ENCODE data around the gene ABAT. TPM values are rescaled to one million over a fixed set of nuclear protein-coding genes. Genes with fewer than 3 reads are reported as not detected.
"Not testable (repeated sequence)": the region's sequence is repeated elsewhere in the genome, so short reads cannot be mapped to it uniquely, and the experiment has no call there.

Gene ABAT
- total RNA-seq, 8 experiments from 2014 or later: 21.2 to 125 (median 84.4) TPM

DNA sequence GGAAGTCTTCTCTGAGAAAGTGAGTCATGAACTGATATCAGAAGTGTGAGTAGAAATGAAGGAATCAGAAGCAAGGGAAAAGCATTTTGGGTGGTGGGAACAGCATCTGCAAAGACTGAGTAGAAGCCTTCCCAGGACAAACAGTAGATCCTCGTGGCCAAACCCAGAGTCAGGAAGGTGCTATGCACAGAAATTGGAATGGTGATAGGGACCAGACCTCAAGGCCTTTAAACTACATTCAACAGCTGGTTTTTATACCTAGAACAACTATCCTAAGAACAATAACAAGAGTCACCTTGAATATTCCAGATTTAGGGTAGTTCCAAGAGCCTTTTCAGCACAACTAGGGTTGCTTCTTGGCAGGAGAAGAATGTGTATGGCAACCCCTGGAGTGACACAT is 15.3 kb downstream of the ABAT start:
- Histone ChIP-seq H3K27ac (no peak overlapping the region), H3K4me3 (no peak overlapping the region), H3K4me1 (replicated peaks in 1 of 2) (peaks cover 12 to 14% of the 10 kb centered on the region in 2 donors)
- in situ Hi-C loops (cut with MboI; ENCODE audit: low pct_unique_long_range_greater_than_20kb in 2 of 9, low sequenced_read_pairs in 9 of 9, unreplicated experiment in 9 of 9): no loop called here
- WGBS, 10 experiments: 0 to 67% (median 44%) methylated on average over 1 of the region's 1 CpG; no CpG with 5 or more reads in 5 of the 10 experiments
- ATAC-seq (replicated peaks in 6 of 8): no peak

DNA sequence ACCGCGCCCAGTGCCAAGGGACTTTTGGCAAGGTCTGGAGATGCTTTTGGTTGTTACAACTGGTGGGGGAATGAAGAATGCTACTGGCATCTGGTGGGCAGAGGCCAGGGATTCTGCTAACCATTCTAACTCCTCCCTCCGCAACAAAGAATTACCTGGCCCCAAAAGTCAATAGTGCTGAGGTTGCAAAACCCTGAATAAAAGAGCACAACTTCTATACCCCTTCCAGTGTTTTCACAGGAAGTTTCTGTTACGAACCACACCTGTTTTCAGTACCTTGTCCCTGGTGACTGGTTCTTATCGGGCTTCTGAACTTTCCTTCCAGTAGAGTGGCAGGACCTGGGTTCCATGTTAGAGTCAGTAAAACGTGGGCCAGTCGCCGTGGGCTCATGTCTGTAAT is 17.3 kb downstream of the ABAT start:
- no peak overlapping the region for H3K4me3 ChIP-seq
- in situ Hi-C loops (cut with MboI; ENCODE audit: low pct_unique_long_range_greater_than_20kb in 2 of 9, low sequenced_read_pairs in 9 of 9, unreplicated experiment in 9 of 9): no loop called here
- H3K4me1 ChIP-seq (replicated peaks in 1 of 2): peaks cover 2 to 3% of the 10 kb centered on the region in 2 donors
- WGBS, 10 experiments: 71 to 100% (median 93%) methylated on average over 1 to 4 of the region's 8 CpGs; no CpG with 5 or more reads in 3 of the 10 experiments
- no peak overlapping the region for H3K27ac ChIP-seq
- no peak for ATAC-seq (replicated peaks in 6 of 8)

DNA sequence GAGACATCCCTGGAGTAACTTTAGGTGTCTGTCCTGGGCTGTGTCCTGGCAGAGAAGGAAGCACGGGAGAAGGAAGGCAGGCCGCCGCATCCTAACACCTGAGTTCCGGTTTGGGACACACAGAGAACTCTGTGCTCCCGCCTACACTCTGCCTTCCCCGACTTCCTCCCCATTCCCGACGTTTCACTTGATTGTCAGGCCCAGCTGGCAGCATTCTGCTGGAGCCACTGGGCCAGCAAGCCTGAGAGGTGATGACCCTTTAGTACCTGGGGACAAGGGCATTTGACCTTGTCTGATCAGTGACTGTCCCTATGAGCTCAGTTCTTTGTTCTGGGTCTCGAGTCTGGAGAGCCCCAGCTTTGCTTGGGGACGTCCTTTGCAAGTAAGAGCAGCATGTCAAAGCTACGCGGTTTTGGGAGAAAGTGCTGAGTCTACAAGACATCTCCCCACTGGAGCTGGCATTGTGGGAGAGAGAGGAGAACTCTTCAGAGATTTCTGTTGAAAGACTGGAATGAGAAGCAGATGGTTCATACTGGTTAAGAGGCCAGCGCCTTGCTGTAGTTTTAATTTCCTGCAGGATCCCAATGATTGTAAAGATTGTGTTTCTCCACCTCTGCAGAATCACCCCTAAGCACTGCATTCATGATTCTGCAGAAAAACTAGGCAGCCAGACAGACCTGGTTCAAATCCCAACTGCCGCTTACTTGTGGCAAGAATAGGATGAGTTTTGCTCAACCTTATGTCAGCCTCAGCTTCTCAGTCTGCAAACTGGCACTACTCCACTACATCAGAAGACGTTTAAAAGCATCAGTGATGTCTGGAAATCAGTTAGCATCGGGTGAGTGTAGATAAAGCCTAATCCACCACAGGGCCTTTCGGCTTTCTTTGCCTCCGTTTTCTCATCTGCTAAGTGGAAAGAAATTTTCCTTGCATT is 20.6 kb downstream of the ABAT start:
- Histone ChIP-seq H3K4me1 (replicated peaks in 1 of 2) (peaks cover 3 to 7% of the 10 kb centered on the region in 2 donors), H3K4me3 (no peak overlapping the region), H3K27ac (no peak overlapping the region)
- 0 to 100% (median 63%) methylated on average over 1 to 10 of the region's 18 CpGs for WGBS, 10 experiments
- in situ Hi-C loops (cut with MboI; ENCODE audit: low pct_unique_long_range_greater_than_20kb in 2 of 9, low sequenced_read_pairs in 9 of 9, unreplicated experiment in 9 of 9): no loop called here
- no peak for ATAC-seq (replicated peaks in 6 of 8)

DNA sequence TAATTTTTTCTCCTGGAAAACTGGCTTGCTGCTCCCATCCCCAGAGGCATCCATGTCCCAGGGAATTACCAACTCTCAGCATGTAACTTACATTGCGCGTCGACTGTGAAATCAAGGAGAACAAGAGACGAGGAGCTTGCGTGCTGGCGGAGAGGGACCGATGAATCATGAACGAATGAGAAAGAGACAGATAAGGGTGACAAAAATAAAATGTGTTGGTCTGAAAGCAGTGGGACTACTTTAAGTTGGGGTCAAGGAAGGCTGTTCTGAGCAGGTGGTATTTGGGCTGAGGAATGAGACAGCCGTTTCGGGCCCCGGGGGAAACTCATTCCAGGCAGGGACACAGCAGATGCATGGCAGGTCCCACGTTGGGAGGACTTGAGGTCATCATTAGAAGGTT is 22.5 kb downstream of the ABAT start:
- in situ Hi-C loops (cut with MboI; ENCODE audit: low pct_unique_long_range_greater_than_20kb in 2 of 9, low sequenced_read_pairs in 9 of 9, unreplicated experiment in 9 of 9): no loop called here
- H3K27ac ChIP-seq: no peak overlapping the region
- H3K4me1 ChIP-seq (replicated peaks in 1 of 2): peaks cover 3 to 7% of the 10 kb centered on the region in 2 donors
- WGBS, 10 experiments: 72 to 100% (median 90%) methylated on average over 3 to 11 of the region's 12 CpGs; no CpG with 5 or more reads in 4 of the 10 experiments
- no peak overlapping the region for H3K4me3 ChIP-seq
- no peak for ATAC-seq (replicated peaks in 6 of 8)

DNA sequence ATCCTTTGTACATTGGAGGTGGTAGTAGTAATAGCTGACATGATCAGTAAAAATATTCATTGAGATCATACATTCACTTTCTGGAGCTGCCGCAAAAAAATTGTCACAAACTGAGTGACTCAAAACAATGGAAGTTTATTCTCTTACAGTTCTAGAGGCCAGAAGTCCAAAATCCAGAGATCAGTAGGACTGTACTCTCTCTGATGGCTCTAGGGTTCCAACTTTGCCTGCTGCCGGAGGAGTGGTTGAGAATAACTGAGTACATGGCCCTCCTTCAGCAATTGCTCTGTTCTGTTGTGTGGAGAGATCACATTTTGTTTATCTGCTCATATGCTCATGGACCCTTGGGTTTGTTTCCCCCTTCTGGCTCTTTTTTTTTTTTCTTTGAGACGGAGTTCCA is 23.5 kb downstream of the ABAT start:
- WGBS, 10 experiments: 0 to 90% (median 42%) methylated on average over 1 to 3 of the region's 3 CpGs; no CpG with 5 or more reads in 1 of the 10 experiments

DNA sequence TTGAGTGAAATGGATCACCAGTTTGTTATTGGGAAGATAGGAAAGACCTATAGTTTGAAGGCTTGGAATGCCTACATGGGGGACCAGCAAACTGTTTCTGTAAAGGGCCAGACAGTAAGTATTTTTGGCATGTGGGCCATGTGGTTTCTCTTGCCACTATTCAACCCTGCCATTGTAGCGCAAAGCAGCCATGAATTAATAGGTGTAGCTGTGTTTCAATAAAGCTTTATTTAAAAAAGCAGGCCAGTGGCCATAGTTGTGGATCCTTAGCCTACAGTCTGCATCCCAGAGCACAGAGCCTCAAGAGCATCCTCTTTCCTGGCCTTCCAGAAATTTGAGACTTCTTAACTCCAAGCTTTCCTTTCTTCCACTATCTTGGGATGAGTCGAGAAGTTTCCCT is 29.3 kb downstream of the ABAT start:
- 43 to 100% (median 91%) methylated on average over 1 to 2 of the region's 2 CpGs; no CpG with 5 or more reads in 2 of the 10 experiments for WGBS, 10 experiments
- Histone ChIP-seq H3K27ac (no peak overlapping the region), H3K4me3 (no peak overlapping the region), H3K4me1 (replicated peaks in 1 of 2) (peaks cover 3 to 6% of the 10 kb centered on the region in 2 donors)
- in situ Hi-C loops (cut with MboI; ENCODE audit: low pct_unique_long_range_greater_than_20kb in 2 of 9, low sequenced_read_pairs in 9 of 9, unreplicated experiment in 9 of 9): no loop called here
- ATAC-seq (replicated peaks in 6 of 8): no peak

More for the DNA sequence above, 23.5 kb downstream of the ABAT start:
- ATAC-seq (replicated peaks in 6 of 8): no peak
- Histone ChIP-seq H3K27ac (no peak overlapping the region), H3K4me1 (replicated peaks in 1 of 2) (peaks cover 3 to 7% of the 10 kb centered on the region in 2 donors), H3K4me3 (no peak overlapping the region)
- in situ Hi-C loops (cut with MboI; ENCODE audit: low pct_unique_long_range_greater_than_20kb in 2 of 9, low sequenced_read_pairs in 9 of 9, unreplicated experiment in 9 of 9): no loop called here

DNA sequence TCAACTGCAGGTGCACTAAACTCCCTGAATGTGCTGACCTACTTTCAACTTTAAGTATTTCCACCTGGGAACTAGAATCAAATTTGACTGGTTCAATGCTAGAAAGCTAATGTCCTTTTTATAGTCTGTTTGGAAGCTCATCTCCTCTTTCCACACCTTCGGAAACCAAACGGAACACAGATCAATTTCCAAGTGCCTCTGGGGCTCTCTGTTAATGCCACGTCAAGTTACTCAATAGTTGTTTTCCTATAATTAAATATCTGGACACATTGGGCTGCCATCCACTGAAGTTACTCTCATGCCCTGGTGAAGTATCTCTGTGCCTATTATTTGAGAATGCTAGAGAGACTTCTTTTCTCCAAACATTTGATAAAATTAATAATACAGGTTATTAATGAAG is 29.7 kb downstream of the ABAT start:
- in situ Hi-C loops (cut with MboI; ENCODE audit: low pct_unique_long_range_greater_than_20kb in 2 of 9, low sequenced_read_pairs in 9 of 9, unreplicated experiment in 9 of 9): no loop called here
- peaks cover 3 to 6% of the 10 kb centered on the region in 2 donors for H3K4me1 ChIP-seq (replicated peaks in 1 of 2)
- no peak for ATAC-seq (replicated peaks in 6 of 8)
- no peak overlapping the region for H3K27ac ChIP-seq
- WGBS, 10 experiments: 76 to 100% (median 93%) methylated on average over 1 to 3 of the region's 3 CpGs; no CpG with 5 or more reads in 4 of the 10 experiments
- H3K4me3 ChIP-seq: no peak overlapping the region

DNA sequence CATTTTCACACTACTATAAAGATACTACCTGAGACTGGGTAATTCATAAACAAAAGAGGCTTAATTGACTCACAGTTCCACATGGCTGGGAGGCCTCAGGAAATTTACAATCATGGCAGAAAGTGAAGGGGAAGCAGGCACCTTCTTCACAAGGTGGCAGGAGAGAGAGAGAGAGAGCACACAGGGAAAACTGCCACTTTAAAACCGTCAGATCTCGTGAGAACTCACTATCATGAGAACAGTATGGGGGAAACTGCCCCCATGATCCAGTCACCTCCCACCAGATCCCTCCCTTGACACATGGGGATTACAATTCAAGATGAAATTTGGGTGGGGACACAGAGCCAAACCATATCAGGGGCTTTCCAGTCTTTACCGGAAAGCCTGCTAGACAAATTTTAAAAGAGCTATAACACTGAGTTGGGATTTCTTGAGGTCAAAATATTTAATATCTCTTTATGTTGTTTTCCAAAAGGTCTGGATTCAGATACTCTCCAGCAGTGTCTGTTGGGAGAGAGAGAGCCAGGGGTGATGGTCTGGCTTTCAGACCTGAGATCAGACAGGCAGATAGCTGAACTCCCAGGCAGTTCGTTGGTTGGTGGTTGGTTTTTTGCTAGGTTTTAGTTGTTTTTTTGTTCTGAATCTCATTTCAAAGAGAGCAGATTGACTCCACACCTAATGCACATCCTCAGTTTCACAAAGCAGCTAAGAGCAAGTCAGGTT is 30.8 kb downstream of the ABAT start:
- 0 to 100% (median 57%) methylated on average over 1 to 2 of the region's 4 CpGs; no CpG with 5 or more reads in 2 of the 10 experiments for WGBS, 10 experiments
- H3K4me3 ChIP-seq; H3K4me1 ChIP-seq (replicated peaks in 1 of 2); H3K27ac ChIP-seq; in situ Hi-C loops (cut with MboI; ENCODE audit: low pct_unique_long_range_greater_than_20kb in 2 of 9, low sequenced_read_pairs in 9 of 9, unreplicated experiment in 9 of 9): not testable (repeated sequence)
- peak in 4 of 8 experiments; percentile 29 to 58 (median 44) for ATAC-seq (replicated peaks in 6 of 8)

DNA sequence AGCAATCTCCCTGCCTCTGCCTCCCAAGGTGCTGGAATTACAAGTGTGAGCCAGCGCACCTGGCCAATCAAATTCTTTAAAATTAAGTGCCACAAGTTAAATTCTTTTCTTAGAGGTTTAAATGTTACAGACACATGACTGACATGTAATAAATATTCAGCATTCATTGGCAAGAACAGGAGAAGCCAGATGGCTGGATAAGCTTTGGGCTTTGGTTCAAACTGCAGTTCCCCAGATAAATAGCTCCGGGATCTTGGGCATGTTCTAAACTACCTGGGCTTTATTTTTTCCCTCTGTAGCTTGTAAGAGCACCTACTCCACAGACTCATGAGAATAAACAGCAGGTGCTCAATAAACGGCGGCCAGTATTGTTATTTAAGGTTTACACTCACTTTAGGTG is 34.1 kb downstream of the ABAT start:
- H3K4me3 ChIP-seq: no peak overlapping the region
- in situ Hi-C loops (cut with MboI; ENCODE audit: low pct_unique_long_range_greater_than_20kb in 2 of 9, low sequenced_read_pairs in 9 of 9, unreplicated experiment in 9 of 9): no loop called here
- 0 to 100% (median 71%) methylated on average over 1 to 3 of the region's 4 CpGs; no CpG with 5 or more reads in 2 of the 10 experiments for WGBS, 10 experiments
- ATAC-seq (replicated peaks in 6 of 8): no peak
- H3K27ac ChIP-seq: no peak overlapping the region
- H3K4me1 ChIP-seq (replicated peaks in 1 of 2): peaks cover 24 to 28% of the 10 kb centered on the region in 2 donors

DNA sequence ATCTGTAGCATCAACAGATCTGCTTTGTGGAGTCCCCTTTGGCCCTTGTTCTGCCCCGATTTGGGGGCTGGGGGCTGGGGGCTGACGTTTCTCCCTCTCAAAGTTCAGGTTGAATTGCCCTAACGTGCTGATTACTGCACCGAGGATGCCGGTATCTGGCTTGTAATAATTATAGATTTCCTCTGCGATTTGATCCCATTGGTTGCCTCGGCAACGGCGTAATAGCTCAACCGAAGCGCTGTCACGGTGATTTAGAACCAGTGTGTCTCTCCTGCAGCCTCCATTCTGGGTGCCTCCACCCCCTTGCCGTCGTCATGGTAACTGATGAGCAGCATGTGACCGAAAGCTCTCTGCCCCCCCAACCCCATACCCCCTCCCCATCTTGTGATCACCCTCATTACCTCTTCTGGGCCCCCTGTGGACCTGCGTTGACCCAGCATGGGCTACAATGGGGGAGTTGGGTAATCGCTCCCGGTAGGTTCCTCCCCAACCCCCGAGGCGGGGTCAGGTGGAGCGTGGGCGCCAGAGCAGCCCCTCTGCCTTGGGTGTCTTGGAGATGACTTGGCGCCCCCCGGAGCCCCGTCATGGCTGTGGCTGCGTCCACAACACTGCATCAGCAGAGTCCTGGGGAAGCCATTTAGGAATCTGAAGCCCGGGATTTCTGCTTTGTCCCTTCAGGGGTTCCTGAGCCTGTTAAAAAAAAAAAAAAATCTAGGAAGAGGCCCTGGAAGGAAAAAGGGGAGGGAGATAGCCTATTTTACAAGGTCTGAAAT is 38.4 kb downstream of the ABAT start:
- in situ Hi-C loops (cut with MboI; ENCODE audit: low pct_unique_long_range_greater_than_20kb in 2 of 9, low sequenced_read_pairs in 9 of 9, unreplicated experiment in 9 of 9): no loop called here
- ATAC-seq (replicated peaks in 6 of 8): peak in 5 of 8 experiments; percentile 80 to 85 (median 84)
- 0 to 20% (median 0%) methylated on average over 1 to 9 of the region's 27 CpGs; no CpG with 5 or more reads in 2 of the 10 experiments for WGBS, 10 experiments
- Histone ChIP-seq H3K27ac (peak overlapping the region; percentile 89 to 93), H3K4me1 (replicated peaks in 1 of 2) (peaks cover 46 to 55% of the 10 kb centered on the region in 2 donors), H3K4me3 (peak overlapping the region; percentile 24 to 42 (median 37))

DNA sequence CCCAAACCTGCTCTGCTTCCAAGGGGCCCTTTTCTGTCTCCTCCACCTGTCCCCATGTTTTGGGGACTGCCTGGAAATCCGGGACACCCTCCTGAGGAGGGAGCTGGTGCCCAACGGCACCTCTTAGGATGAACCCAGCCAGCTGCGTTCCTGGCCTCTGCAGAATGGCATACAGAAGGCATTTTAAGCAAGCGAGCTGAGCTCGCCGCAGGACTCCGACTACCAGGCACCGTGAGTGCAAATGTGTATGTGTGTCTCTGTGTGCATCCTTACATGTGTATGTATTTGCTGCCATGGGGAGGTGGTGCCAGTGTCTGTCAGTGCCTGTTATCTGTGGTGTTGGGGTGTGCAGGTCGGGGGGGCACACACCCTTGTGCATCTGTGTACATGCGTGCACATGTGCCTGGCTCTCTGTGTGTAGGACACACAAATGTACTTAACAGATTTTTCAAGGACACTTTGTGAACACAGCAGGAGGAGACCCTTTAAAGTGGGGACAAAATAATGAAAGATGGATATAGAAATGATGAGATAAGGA is 39.3 kb downstream of the ABAT start:
- Histone ChIP-seq H3K4me1 (replicated peaks in 1 of 2) (peaks cover 51 to 60% of the 10 kb centered on the region in 2 donors), H3K27ac (peak overlapping the region; percentile 89 to 93), H3K4me3 (peak overlapping the region; percentile 24 to 42 (median 37))
- in situ Hi-C loops (cut with MboI; ENCODE audit: low pct_unique_long_range_greater_than_20kb in 2 of 9, low sequenced_read_pairs in 9 of 9, unreplicated experiment in 9 of 9): no loop called here
- peak in 5 of 8 experiments; percentile 6 to 14 (median 9) for ATAC-seq (replicated peaks in 6 of 8)
- 20 to 76% (median 29%) methylated on average over 1 to 8 of the region's 10 CpGs; no CpG with 5 or more reads in 3 of the 10 experiments for WGBS, 10 experiments

DNA sequence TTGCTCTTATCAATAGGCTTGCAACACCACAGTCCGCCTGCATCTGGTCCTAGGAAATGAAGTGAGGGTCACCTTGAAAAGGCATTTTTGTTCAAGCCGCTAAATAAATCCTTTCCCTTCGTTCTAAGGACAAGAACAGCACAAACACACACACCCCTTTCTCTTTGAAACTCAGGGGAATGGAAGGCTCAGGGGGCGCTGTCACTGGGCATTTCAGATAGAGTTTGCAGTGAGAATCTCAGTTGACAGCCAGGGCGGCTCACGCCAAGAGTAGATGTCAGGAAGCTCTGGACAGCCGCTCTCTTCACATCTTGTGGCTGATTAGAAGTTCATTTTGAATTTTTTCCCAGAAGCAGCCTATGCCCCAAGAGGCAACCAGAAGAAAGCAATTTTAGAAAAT is 39.8 kb downstream of the ABAT start:
- peak overlapping the region; percentile 24 to 42 (median 37) for H3K4me3 ChIP-seq
- peak in 3 of 8 experiments; percentile 0 for ATAC-seq (replicated peaks in 6 of 8)
- WGBS, 10 experiments: 0 to 70% (median 45%) methylated on average over 1 to 7 of the region's 7 CpGs; no CpG with 5 or more reads in 3 of the 10 experiments
- in situ Hi-C loops (cut with MboI; ENCODE audit: low pct_unique_long_range_greater_than_20kb in 2 of 9, low sequenced_read_pairs in 9 of 9, unreplicated experiment in 9 of 9): no loop called here
- peaks cover 56 to 64% of the 10 kb centered on the region in 2 donors for H3K4me1 ChIP-seq (replicated peaks in 1 of 2)
- peak overlapping the region; percentile 89 to 93 for H3K27ac ChIP-seq
